Spleen (tissue), 11 donors: Measurements from ENCODE around the gene DOCK1. TPM values are rescaled to one million over a fixed set of nuclear protein-coding genes. Genes with fewer than 3 reads are reported as not detected.

Experiments used
- DNase-seq: peaks from one replicate; pipeline ENCODE4 v3.0.0-alpha.2; 2020
- H3K27ac ChIP-seq, 8 donors: fragments of 200-600 bp; sonication (generic) in 7 of 8; 1 replicate in 4 of 8; 2 replicates in 4 of 8; pipeline versions ENCODE4 v1.5.0 to v1.8.0; 2016 to 2021; ENCODE audit warnings: inconsistent platforms in 4 of 8, mild to moderate bottlenecking in 4 of 8, moderate library complexity in 1 of 8
- H3K27me3 ChIP-seq, 7 donors: fragments of 200-600 bp; sonication (generic) in 6 of 7; replicated peaks in 1 of 7; 1 replicate in 4 of 7; 2 replicates in 3 of 7; pipeline versions ENCODE4 v1.5.0 to v1.8.0; 2016 to 2021; ENCODE audit warnings: inconsistent platforms in 3 of 7, mild to moderate bottlenecking in 1 of 7
- H3K36me3 ChIP-seq, 6 donors: fragments of 200-600 bp; sonication (generic) in 5 of 6; 1 replicate in 4 of 6; 2 replicates in 2 of 6; pipeline versions ENCODE4 v1.5.0 to v1.8.0; 2016 to 2021; ENCODE audit warnings: inconsistent platforms in 2 of 6
- H3K4me1 ChIP-seq, 6 donors: fragments of 200-600 bp; sonication (generic) in 5 of 6; 1 replicate in 3 of 6; 2 replicates in 3 of 6; pipeline versions ENCODE4 v1.5.0 to v1.8.0; 2016 to 2021; ENCODE audit warnings: inconsistent platforms in 3 of 6
- H3K4me3 ChIP-seq, 8 donors: fragments of 200-600 bp; sonication (generic) in 7 of 8; 1 replicate in 4 of 8; 2 replicates in 4 of 8; pipeline versions ENCODE4 v1.5.0 to v1.8.0; 2016 to 2021; ENCODE audit warnings: inconsistent platforms in 4 of 8, mild to moderate bottlenecking in 4 of 8, moderate library complexity in 2 of 8
- H3K9me3 ChIP-seq, 8 donors: fragments of 200-600 bp; sonication (generic) in 7 of 8; 1 replicate in 4 of 8; 2 replicates in 4 of 8; pipeline versions ENCODE4 v1.5.0 to v1.8.0; 2016 to 2021; ENCODE audit warnings: inconsistent platforms in 4 of 8
- POLR2A ChIP-seq, 3 donors: fragments of 450-650 bp; IDR thresholded peaks; one replicate each; pipeline ENCODE4 v1.5.1; 2017; ENCODE audit warnings: antibody characterized with exemption in 3 of 3, mild to moderate bottlenecking in 1 of 3
- POLR2AphosphoS5 ChIP-seq, 3 donors: sonication (generic); formaldehyde crosslinking; IDR thresholded peaks; one replicate each; pipeline ENCODE4 v1.5.1; 2017; ENCODE audit warnings: antibody characterized with exemption in 3 of 3
- WGBS, 5 donors: extraction: QIAGEN DNeasy Blood & Tissue Kit in 3 of 5; methylation state at CpG; one replicate each; pipeline versions ENCODE4 v1.1.5 to v1.1.7; 2013 to 2018; 5-methylcytosine and 5-hydroxymethylcytosine counted together
- intact Hi-C: fragments of 100-400 bp; cut with DNase I; formaldehyde crosslinking; loops from one replicate; pipeline ENCODE4 v1.15.0; 2023; ENCODE audit warnings: low total_unique reads
- polyA plus RNA-seq, 3 donors: library from polyadenylated mRNA; stranded (reverse); fragments of 200-250 nt; gene quantifications; one replicate each; pipeline ENCODE4 v1.2.1, GENCODE V29; 2013
- total RNA-seq, 7 donors: library from RNA; depleted of rRNA in 3 of 7; stranded (reverse); fragments of >200 nt in 3 of 7; fragmentation: NEBNext Ultra II Directional in 4 of 7; extraction: Animal tissue kit (Norgen Biotek cat#: 25700) in 4 of 7; gene quantifications; one replicate each; pipeline versions ENCODE4 v1.1.0 to v1.2.1, GENCODE V29; 2016 to 2021
- TF ChIP-seq, protein P1 (sequence below), 11 experiments: fragments of 200-600 bp in 7 of 11; fragments of 450-650 bp in 4 of 11; sonication (generic) in 4 of 11; IDR thresholded peaks in 8 of 11; conservative IDR thresholded peaks in 3 of 11; 1 replicate in 7 of 11; 2 replicates in 4 of 11; pipeline versions ENCODE4 v1.4.0 to v1.8.0; 2016 to 2021; ENCODE audit warnings: antibody characterized with exemption in 11 of 11, inconsistent platforms in 4 of 11, mild to moderate bottlenecking in 1 of 11
- donor health status: healthy with polysubstance abuse.
- donor health status: DM: no; HTN: no; CAD: no; lungs with moderate emphysema.
- donor health status: DM: no; HTN: no; CAD: no.
- donor health status: Bipolar disorder and iron deficiency.
- donor health status: healthy.
- donor health status: DM: no; HTN: no; CAD: no.
- donor health status: DM: yes; HTN: yes; CAD: no.

The DOCK1 gene
- total and polyA plus RNA-seq, 10 donors, result 2.2 to 40.5 (median 25.1) TPM

DNA sequence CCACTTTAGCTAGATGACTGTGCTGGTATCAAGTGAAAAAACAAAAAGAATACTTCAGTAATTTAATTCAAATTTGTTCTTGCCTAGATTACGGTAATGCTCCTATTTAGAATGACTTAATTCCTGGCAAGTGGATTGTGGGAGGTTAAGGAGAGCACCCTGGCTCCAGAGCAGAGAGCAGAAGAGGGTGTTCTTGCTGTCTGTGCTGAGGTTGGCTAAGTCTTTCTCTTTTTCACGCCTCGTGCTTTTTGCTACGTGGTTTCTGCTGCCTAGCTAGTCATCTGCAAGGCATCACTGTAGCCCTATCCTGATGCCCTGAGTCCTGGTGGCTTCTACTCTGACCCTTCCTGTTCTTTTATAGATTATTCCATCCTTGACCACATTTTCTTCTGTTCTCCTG, 189.8 kb downstream of the DOCK1 start:
- Histone ChIP-seq H3K4me3 (no peak overlapping the region), H3K27ac (no peak overlapping the region), H3K27me3 (no peaks in the 10 kb centered on the region), H3K36me3 (no peaks in the 10 kb centered on the region), H3K9me3 (no peaks in the 10 kb centered on the region), H3K4me1 (no peaks in the 10 kb centered on the region)
- WGBS, 5 donors, result 83 to 94% (median 88%) methylated on average over 4 of the region's 4 CpGs
- DNase-seq, result no peak
- TF ChIP-seq, protein P1, sequence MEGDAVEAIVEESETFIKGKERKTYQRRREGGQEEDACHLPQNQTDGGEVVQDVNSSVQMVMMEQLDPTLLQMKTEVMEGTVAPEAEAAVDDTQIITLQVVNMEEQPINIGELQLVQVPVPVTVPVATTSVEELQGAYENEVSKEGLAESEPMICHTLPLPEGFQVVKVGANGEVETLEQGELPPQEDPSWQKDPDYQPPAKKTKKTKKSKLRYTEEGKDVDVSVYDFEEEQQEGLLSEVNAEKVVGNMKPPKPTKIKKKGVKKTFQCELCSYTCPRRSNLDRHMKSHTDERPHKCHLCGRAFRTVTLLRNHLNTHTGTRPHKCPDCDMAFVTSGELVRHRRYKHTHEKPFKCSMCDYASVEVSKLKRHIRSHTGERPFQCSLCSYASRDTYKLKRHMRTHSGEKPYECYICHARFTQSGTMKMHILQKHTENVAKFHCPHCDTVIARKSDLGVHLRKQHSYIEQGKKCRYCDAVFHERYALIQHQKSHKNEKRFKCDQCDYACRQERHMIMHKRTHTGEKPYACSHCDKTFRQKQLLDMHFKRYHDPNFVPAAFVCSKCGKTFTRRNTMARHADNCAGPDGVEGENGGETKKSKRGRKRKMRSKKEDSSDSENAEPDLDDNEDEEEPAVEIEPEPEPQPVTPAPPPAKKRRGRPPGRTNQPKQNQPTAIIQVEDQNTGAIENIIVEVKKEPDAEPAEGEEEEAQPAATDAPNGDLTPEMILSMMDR (IDR thresholded peaks at IDR 0.05 in 8 of 11, conservative IDR thresholded peaks at IDR 0.05 in 3 of 11), result no peak
- no peak for TF ChIP-seq POLR2A (IDR thresholded peaks at IDR 0.05)
- TF ChIP-seq POLR2AphosphoS5 (IDR thresholded peaks at IDR 0.05), result no peak
- intact Hi-C loops, result no loop called here

DNA sequence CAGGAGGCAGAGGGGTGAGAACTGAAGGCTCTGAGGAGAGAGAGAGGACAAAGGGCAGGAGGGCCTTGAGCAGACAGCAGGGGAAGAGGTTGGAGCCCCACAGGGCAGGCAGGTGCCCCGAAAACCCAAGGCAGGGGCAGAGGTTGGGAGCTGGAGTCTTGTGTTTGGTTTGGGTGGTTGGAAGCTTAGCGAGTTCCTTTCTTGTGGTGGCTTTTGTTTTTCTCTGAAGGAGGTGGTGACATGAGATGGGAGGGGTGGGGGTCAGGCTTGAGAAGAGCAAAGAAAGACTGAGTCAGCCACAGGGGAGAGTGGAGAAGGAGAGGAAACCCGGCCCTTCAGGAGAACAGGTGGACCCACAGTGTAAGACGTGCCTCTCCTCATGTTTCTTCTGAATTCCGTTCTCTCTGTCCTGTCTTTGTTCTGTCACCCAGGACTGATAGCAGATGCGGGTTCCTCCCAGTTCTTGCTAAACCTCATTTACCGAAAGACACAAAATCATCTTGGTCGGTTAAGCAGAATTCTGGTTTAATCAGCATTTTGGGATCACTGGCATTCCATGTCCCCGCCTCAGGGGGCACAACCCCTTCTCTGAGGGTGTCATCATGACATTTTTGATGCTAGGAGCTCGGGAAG, 195.9 kb downstream of the DOCK1 start:
- intact Hi-C loops, result no loop called here
- 82 to 88% (median 86%) methylated on average over 10 of the region's 10 CpGs for WGBS, 5 donors
- DNase-seq, result no peak

DNA sequence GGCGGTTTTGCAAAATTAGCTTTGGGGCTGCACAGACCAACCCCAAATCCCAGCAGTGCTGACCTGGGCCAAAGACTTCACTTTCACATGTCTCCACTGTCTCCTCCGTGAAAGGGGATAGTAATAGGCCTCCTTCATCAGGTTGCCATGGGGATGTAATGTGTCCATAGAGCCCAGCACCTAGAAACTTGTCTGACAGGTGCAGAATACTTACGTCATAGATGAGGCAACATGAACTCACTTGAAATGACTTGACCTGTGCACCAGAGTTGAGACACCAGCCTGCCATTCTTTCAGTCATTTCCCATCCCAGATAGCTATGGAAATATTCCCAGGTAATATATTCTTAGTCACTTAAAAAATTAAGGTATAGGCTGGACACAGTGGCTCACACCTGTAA, 196.9 kb downstream of the DOCK1 start:
- Histone ChIP-seq H3K4me1 (no peaks in the 10 kb centered on the region), H3K27ac (no peak overlapping the region), H3K4me3 (no peak overlapping the region), H3K9me3 (no peaks in the 10 kb centered on the region), H3K27me3 (no peaks in the 10 kb centered on the region), H3K36me3 (peaks cover 0 to 7% (median 0%) of the 10 kb centered on the region in 6 donors)
- TF ChIP-seq POLR2A (IDR thresholded peaks at IDR 0.05) (no peak), POLR2AphosphoS5 (IDR thresholded peaks at IDR 0.05) (no peak)
- TF ChIP-seq, protein P1 (IDR thresholded peaks at IDR 0.05 in 8 of 11, conservative IDR thresholded peaks at IDR 0.05 in 3 of 11), result no peak
- 84 to 91% (median 88%) methylated on average over 3 of the region's 3 CpGs for WGBS, 5 donors
- intact Hi-C loops, result no loop called here
- DNase-seq, result no peak

More for the DNA sequence above, 195.9 kb downstream of the DOCK1 start:
- Histone ChIP-seq H3K27ac (no peak overlapping the region), H3K9me3 (no peaks in the 10 kb centered on the region), H3K4me3 (no peak overlapping the region), H3K4me1 (no peaks in the 10 kb centered on the region), H3K27me3 (no peaks in the 10 kb centered on the region), H3K36me3 (no peaks in the 10 kb centered on the region)
- TF ChIP-seq POLR2A (IDR thresholded peaks at IDR 0.05), result no peak
- TF ChIP-seq, protein P1 (IDR thresholded peaks at IDR 0.05 in 8 of 11, conservative IDR thresholded peaks at IDR 0.05 in 3 of 11), result no peak
- no peak for TF ChIP-seq POLR2AphosphoS5 (IDR thresholded peaks at IDR 0.05)

DNA sequence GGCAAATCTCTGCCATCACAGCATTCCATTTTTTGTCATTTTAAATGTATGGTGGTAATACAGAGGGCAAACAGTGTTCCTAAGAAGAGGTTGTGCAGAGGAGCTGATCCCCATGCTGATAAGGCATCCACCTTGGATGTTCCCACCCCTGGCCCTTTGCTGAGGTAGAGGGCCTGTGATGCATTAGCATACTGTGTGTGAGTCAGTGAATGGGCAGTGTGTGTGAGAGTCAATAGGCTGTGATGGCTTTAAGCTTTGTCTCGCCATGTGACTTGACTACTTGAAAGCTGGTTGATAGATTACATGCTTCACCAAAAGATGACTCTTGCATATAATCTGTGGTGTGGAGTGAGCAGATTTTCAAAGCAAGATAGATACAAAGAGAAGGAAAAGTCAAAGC, 209.9 kb downstream of the DOCK1 start:
- Histone ChIP-seq H3K27ac (no peak overlapping the region), H3K4me3 (no peak overlapping the region), H3K4me1 (no peaks in the 10 kb centered on the region), H3K36me3 (peaks cover 0 to 25% (median 0%) of the 10 kb centered on the region in 6 donors), H3K27me3 (no peaks in the 10 kb centered on the region), H3K9me3 (no peaks in the 10 kb centered on the region)
- 87 to 100% (median 94%) methylated on average over 1 of the region's 1 CpG for WGBS, 5 donors
- TF ChIP-seq, protein P1 (IDR thresholded peaks at IDR 0.05 in 8 of 11, conservative IDR thresholded peaks at IDR 0.05 in 3 of 11), result no peak
- TF ChIP-seq POLR2AphosphoS5 (IDR thresholded peaks at IDR 0.05), result no peak
- no peak for TF ChIP-seq POLR2A (IDR thresholded peaks at IDR 0.05)
- no peak for DNase-seq
- intact Hi-C loops, result no loop called here
